Activated CD8-positive, alpha-beta memory T cell treated with anti-CD3 and anti-CD28 coated beads, Interleukin-2, amount 50 U/mL, for 1 hour (primary cell): ENCODE data around the gene ANTXR2.
"Not testable (repeated sequence)": the region's sequence is repeated elsewhere in the genome, so short reads cannot be mapped to it uniquely, and the experiment has no call there.

Source experiments
- DNase-seq: peaks from one replicate; pipeline ENCODE4 v3.0.0-alpha.2; 2020; ENCODE audit errors: extremely low read depth

Gene ANTXR2

GRCh38 chr4:80024335-80024734 lies 48.7 kb downstream of the ANTXR2 start:
- no peak for DNase-seq

- DNase-seq, result no peak
These were observed 50.7 kb downstream of the ANTXR2 start for GRCh38 chr4:80022282-80022681.

DNA sequence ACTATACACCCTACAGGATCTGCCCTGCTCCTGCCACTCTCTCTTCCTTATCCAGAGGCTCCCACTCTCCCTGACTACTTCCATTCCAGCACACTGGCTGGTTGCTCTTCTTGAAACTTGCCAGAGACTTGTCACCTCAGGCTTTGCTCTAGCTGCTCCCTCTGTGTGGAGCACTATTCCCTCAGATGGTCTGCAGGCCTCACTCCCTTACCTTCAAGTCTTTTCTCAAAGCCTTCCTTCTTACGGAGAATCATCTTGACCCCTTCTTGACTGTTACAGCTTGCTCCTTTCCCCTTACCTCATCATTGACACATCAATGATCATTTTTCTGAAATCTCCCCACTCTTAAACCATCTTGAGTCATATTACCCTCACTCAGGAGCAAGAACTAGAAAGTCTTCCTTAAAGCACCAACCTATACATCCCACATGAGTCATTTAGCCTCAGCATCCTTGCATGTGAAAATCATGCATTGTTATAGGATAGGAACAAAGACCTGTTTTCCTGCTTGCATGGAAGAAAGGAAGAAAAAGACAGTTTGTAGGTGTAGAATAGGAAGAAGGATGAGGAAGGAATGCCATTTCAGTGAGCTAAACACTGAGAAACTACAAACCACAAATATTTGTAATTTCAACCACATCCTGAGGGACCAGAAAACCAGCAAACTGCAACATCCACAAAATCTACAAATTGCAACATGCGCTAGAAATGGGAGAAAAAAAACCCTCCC lies 55.7 kb downstream of the ANTXR2 start:
- DNase-seq, result no peak

DNA sequence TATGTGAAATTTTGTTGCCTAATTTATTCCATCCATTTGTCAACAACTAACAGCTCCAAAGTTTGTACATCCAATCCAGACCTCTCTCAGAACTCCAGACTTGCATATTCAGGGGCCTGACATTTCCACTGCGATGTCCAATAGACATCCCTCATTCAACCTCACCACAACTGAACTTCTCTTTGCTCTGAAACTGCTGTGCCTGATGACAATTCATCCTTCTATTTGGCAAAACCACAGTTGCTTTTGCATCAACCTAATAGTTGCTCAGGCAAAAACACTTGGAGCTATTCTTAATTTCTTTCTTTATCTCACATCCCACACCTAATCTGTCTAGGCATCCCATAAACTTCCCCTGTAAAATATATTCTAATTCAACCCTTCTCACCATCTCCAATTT lies 56.5 kb downstream of the ANTXR2 start:
- no peak for DNase-seq

GRCh38 chr4:80015407-80016189 lies 57.4 kb downstream of the ANTXR2 start:
- DNase-seq, result no peak

GRCh38 chr4:80014531-80014930 lies 58.5 kb downstream of the ANTXR2 start:
- DNase-seq, result no peak

DNA sequence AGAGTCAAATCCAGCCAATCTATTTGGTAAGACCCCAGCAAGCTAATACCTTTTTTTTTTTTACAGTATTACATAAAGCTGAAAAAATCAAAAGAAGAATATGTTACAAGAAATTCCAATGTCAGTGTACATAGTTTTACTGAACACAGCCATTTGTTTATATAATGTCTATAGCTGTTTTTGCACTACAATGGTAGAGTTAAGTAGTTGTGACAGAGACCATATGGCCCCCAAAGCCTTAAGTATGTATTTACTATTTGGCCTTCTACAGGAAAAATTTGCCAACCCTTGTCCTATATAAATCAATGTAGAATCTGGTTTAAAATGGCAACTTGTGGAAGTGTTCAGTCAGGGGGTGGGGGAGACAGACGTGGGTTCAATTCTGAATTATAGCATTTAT lies 60.7 kb downstream of the ANTXR2 start:
- no peak for DNase-seq

DNA sequence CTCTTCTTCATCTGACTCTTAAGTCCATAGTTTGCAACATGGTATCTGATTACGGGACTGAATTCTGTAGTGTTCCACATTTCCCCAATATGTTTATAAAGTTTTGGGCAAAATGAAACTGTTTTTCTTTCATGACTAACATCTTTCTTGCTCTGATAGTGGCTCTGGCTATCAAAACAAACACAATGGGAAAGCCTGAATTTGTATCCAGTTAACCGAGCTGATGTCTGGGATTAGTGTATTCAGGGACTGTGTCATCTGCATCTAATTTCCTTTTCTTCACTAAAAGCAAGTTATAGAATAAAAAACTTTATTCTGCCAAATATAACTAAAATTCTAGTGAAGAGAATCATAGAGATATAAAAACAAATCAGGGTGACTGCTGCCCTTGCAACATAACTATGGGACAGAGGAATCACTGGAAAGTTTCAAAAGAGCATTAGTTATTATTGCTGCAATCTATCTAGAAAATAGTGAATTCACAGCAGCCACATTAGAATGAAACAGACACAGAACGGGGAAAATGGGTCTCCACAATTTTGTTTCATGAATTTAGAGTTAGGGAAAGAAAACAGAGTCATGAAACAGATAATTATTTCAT lies 61.3 kb downstream of the ANTXR2 start:
- no peak for DNase-seq

DNA sequence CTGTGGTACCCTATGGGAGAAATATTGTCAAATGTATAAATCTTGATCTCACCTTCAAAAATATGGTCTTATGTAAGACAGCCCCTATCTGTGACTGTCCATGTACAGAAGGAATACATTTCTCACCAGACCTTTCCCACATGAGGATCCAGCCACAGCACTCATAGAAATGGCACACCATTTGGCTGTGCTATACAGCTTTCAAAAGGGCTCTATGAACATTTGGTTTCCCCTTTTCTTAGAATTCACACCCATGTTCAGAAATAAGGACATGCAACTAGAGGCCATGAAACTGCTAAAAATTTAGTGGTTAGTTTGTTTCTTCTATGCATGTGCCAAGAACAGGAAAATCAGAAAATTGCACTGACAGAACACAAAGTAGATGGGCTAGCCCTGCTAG lies 62.7 kb downstream of the ANTXR2 start:
- DNase-seq, result no peak

DNA sequence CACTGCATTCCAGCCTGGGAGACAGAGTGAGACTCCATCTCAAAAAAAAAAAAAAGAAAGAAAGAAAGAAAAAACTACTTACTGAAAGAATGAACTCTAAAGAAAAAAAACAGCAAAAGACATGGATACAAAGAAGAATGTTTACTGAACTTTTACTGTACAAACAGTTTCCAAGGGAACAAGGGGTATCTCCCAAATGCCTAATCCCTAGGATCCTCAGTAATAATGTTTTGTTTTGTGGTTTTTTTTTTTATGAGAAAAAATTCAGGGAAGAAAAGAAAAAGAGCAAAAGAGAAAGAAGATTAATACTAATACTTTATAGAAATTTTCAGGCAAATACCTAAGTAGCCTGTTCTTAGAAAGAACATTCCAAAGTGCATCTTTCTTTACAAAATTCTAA lies 63.2 kb downstream of the ANTXR2 start:
- DNase-seq, result no peak

- no peak for DNase-seq
These were observed 64.1 kb downstream of the ANTXR2 start for GRCh38 chr4:80008971-80009370.

GRCh38 chr4:80008351-80008750 lies 64.7 kb downstream of the ANTXR2 start:
- no peak for DNase-seq

- DNase-seq, result no peak
These were observed 65.3 kb downstream of the ANTXR2 start for GRCh38 chr4:80007745-80008149.

- no peak for DNase-seq
These were observed 65.9 kb downstream of the ANTXR2 start for GRCh38 chr4:80006935-80007744.

DNA sequence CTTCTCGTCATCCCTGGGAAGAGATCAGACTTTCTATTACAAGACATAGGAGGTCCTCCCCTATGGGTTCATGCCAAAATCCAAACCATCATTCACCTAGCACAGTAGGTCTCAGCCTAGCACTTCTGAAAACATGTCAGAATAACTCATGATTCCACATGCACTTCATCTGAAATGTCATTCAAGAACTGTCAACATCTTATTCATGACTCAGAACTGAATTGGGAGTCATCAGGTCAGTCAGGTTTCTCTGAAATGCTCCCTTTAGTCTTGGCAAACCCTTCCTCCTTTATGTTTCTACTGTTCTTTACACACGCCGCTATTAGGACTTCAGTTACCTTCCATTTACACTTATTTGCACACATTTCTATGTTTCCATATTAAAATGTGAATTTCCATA lies 67.2 kb downstream of the ANTXR2 start:
- DNase-seq, result no peak

- no peak for DNase-seq
These were observed 68.7 kb downstream of the ANTXR2 start for GRCh38 chr4:80004319-80004718.

DNA sequence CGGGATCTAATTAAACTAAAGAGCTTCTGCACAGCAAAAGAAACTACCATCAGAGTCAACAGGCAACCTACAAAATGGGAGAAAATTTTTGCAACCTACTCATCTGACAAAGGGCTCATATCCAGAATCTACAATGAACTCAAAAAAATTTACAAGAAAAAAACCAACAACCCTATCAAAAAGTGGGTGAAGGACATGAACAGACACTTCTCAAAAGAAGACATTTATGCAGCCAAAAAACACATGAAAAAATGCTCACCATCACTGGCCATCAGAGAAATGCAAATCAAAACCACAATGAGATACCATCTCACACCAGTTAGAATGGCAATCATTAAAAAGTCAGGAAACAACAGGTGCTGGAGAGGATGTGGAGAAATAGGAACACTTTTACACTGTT lies 70.5 kb downstream of the ANTXR2 start:
- DNase-seq, result not testable (repeated sequence)

- DNase-seq, result not testable (repeated sequence)
These were observed 74.0 kb downstream of the ANTXR2 start for GRCh38 chr4:79999048-79999447.

- DNase-seq, result no peak
These were observed 74.8 kb downstream of the ANTXR2 start for GRCh38 chr4:79998201-79998600.

- no peak for DNase-seq
These were observed 76.2 kb downstream of the ANTXR2 start for GRCh38 chr4:79996851-79997250.

DNA sequence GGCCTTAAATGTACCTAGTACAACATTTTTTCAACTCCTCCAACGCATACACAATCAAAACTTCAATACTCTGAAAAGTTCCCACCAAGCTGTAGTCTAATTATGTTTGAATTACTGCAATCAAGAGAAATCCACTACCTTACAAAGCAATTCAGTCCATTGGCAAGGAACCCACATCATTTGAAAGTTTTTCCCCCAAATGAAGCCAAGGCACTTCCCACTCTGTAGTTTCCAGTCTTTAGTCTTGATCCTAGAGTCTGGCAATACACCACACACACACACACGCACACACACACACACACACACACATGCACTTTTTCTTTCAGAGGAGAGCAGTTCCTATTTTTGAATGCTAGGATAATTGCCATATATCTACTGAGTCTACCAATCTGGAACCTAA lies 79.6 kb downstream of the ANTXR2 start:
- no peak for DNase-seq

DNA sequence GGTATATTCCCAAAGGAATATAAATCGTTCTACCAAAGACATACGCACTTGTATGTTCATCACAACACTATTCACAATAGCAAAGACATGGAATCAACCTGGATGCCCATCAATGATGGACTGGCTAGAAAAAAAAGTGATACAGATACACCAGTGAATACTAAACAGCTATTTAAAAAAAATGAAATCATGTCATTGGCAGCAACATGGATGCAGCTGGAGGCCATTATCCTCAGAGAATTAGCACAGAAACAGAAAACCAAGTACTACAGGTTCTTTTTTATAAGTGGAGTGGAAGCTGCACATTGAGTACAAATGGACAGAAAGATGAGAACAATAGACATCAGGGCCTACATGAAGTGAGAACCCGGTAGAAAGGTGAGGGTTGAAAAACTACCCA lies 81.4 kb downstream of the ANTXR2 start:
- no peak for DNase-seq
